HG03139 (cell line): ENCODE data around the gene MEOX1.
"Not testable (repeated sequence)": the region's sequence is repeated elsewhere in the genome, so short reads cannot be mapped to it uniquely, and the experiment has no call there.

ENCODE experiments used
- ATAC-seq: cut with Tn5 transposase; IDR thresholded peaks from one replicate; pipeline ENCODE4 v1.9.1; 2021; ENCODE audit not compliant: unreplicated experiment

MEOX1 gene

GRCh38 chr17:43619705-43620104, 42.0 kb downstream of the MEOX1 start:
- no peak for ATAC-seq

- no peak for ATAC-seq
Observed at GRCh38 chr17:43618276-43618675, 43.4 kb downstream of the MEOX1 start.

- no peak for ATAC-seq
Observed at GRCh38 chr17:43616852-43617251, 44.9 kb downstream of the MEOX1 start.

- ATAC-seq = no peak
Observed at GRCh38 chr17:43616421-43616820, 45.3 kb downstream of the MEOX1 start.

- no peak for ATAC-seq
Observed at GRCh38 chr17:43616029-43616351, 45.7 kb downstream of the MEOX1 start.

GRCh38 chr17:43615330-43616028, 46.2 kb downstream of the MEOX1 start:
- ATAC-seq = no peak

- no peak for ATAC-seq
Observed at GRCh38 chr17:43614561-43614960, 47.2 kb downstream of the MEOX1 start.

- no peak for ATAC-seq
Observed at GRCh38 chr17:43613917-43614316, 47.8 kb downstream of the MEOX1 start.

- ATAC-seq = no peak
Observed at GRCh38 chr17:43612515-43612914, 49.2 kb downstream of the MEOX1 start.

GRCh38 chr17:43611230-43611969, 50.3 kb downstream of the MEOX1 start:
- no peak for ATAC-seq

GRCh38 chr17:43609613-43610385, 51.9 kb downstream of the MEOX1 start:
- ATAC-seq = no peak

GRCh38 chr17:43608313-43608712, 53.4 kb downstream of the MEOX1 start:
- no peak for ATAC-seq

- ATAC-seq = no peak
Observed at GRCh38 chr17:43604549-43604948, 57.2 kb downstream of the MEOX1 start.

- ATAC-seq = no peak
Observed at GRCh38 chr17:43603321-43603720, 58.4 kb downstream of the MEOX1 start.

- not testable (repeated sequence) for ATAC-seq
Observed at GRCh38 chr17:43602556-43602955, 59.2 kb downstream of the MEOX1 start.

GRCh38 chr17:43601280-43602039, 60.3 kb downstream of the MEOX1 start:
- no peak for ATAC-seq

- no peak for ATAC-seq
Observed at GRCh38 chr17:43599835-43600234, 61.9 kb downstream of the MEOX1 start.

- ATAC-seq = no peak
Observed at GRCh38 chr17:43599046-43599395, 62.7 kb downstream of the MEOX1 start.

- ATAC-seq = no peak
Observed at GRCh38 chr17:43598357-43599045, 63.2 kb downstream of the MEOX1 start.

GRCh38 chr17:43597624-43598356, 63.9 kb downstream of the MEOX1 start:
- ATAC-seq = no peak
